WTC11 (cell line): ENCODE data around the gene GGCT. TPM values are rescaled to one million over a fixed set of nuclear protein-coding genes. Genes with fewer than 3 reads are reported as not detected.

Experiments used
- ATAC-seq: fragments of 200-7000 bp; cut with Tn5 transposase; 2 replicates; pipeline ENCODE4 v1.10.0; 2021; ENCODE audit warnings: mild to moderate bottlenecking, moderate library complexity
- CTCF ChIA-PET: fragments of 300-600 bp; sonication (Branson Sonifier 250); formaldehyde crosslinking; loops from one replicate; lab custom pipeline; 2021; ENCODE audit warnings: antibody characterized with exemption; lab: Charles Lee
- POLR2A ChIA-PET: fragments of 350-600 bp; sonication (Branson Sonifier 250); formaldehyde crosslinking; loops from one replicate; lab custom pipeline; 2021; ENCODE audit warnings: antibody characterized with exemption; lab: Charles Lee
- DNase-seq: peaks from one replicate; pipeline ENCODE4 v3.0.0; 2021; ENCODE audit warnings: low spot score
- H3K27ac Mint-ChIP-seq: 2 replicates; pipeline ENCODE4 v1.8.0; 2021; ENCODE audit warnings: mixed read lengths
- H3K27me3 Mint-ChIP-seq: 2 replicates; pipeline ENCODE4 v1.8.0; 2021; ENCODE audit warnings: low read depth, mild to moderate bottlenecking, moderate library complexity, mixed read lengths
- H3K36me3 Mint-ChIP-seq: 2 replicates; pipeline ENCODE4 v1.8.0; 2021; ENCODE audit warnings: mixed read lengths
- H3K4me1 Mint-ChIP-seq: 2 replicates; pipeline ENCODE4 v1.8.0; 2022; ENCODE audit warnings: mixed read lengths
- H3K4me3 Mint-ChIP-seq: 2 replicates; pipeline ENCODE4 v1.8.0; 2021; ENCODE audit warnings: mild to moderate bottlenecking, moderate library complexity, mixed read lengths
- H3K9me3 Mint-ChIP-seq: 2 replicates; pipeline ENCODE4 v1.8.0; 2021; ENCODE audit warnings: mixed read lengths
- CBFB ChIP-seq: sonication (generic); formaldehyde crosslinking; IDR thresholded peaks from 2 replicates; pipeline ENCODE4 v1.8.1; 2022; ENCODE audit warnings: mild to moderate bottlenecking, low read depth, missing genetic modification reagents
- GRHL2 ChIP-seq: fragments of 250-450 bp; sonication (Bioruptor Pico); IDR thresholded peaks from 2 replicates; pipeline ENCODE4 v1.8.0; 2022; ENCODE audit warnings: mild to moderate bottlenecking, moderate library complexity; ENCODE audit not compliant: insufficient replicate concordance, severe bottlenecking
- GTF2I ChIP-seq: fragments of 250-450 bp; sonication (Bioruptor Pico); conservative IDR thresholded peaks from 2 replicates; pipeline ENCODE4 v1.4.0; 2021; ENCODE audit warnings: mild to moderate bottlenecking
- MXD4 ChIP-seq: fragments of 250-450 bp; sonication (Bioruptor Pico); IDR thresholded peaks from 2 replicates; pipeline ENCODE4 v1.8.0; 2021; ENCODE audit warnings: mild to moderate bottlenecking, moderate library complexity, borderline replicate concordance
- RELA ChIP-seq: sonication (generic); formaldehyde crosslinking; IDR thresholded peaks from 2 replicates; pipeline ENCODE4 v1.8.1; 2022; ENCODE audit warnings: missing genetic modification reagents, mild to moderate bottlenecking, borderline replicate concordance
- SOX15 ChIP-seq: fragments of 250-450 bp; sonication (Bioruptor Pico); IDR thresholded peaks from 2 replicates; pipeline ENCODE4 v1.9.0; 2021; ENCODE audit warnings: mild to moderate bottlenecking
- TCF7 ChIP-seq: sonication (generic); formaldehyde crosslinking; IDR thresholded peaks from 2 replicates; pipeline ENCODE4 v1.8.0; 2022; ENCODE audit warnings: mild to moderate bottlenecking, low read depth, missing genetic modification reagents, moderate library complexity
- TEAD1 ChIP-seq: sonication (generic); formaldehyde crosslinking; IDR thresholded peaks from 2 replicates; pipeline ENCODE4 v1.8.0; 2022; ENCODE audit warnings: mild to moderate bottlenecking, missing genetic modification reagents
- ZNF121 ChIP-seq: sonication (generic); formaldehyde crosslinking; IDR thresholded peaks from 2 replicates; pipeline ENCODE4 v1.8.0; 2023; ENCODE audit warnings: missing genetic modification reagents
- total RNA-seq: library from RNA; stranded (reverse); gene quantifications from 3 replicates; pipeline ENCODE4 v1.2.3, GENCODE V29; 2021
- TF ChIP-seq, protein P1 (sequence below): sonication (generic); formaldehyde crosslinking; IDR thresholded peaks from 2 replicates; pipeline ENCODE4 v1.8.1; 2023; ENCODE audit warnings: mild to moderate bottlenecking, missing genetic modification reagents, moderate library complexity
- TF ChIP-seq, protein P2 (sequence below): sonication (generic); formaldehyde crosslinking; IDR thresholded peaks from 2 replicates; pipeline ENCODE4 v1.8.0; 2022; ENCODE audit warnings: mild to moderate bottlenecking, missing genetic modification reagents
- TF ChIP-seq, protein P3 (sequence below): sonication (generic); formaldehyde crosslinking; IDR thresholded peaks from 2 replicates; pipeline ENCODE4 v1.8.0; 2023; ENCODE audit warnings: missing genetic modification reagents, mild to moderate bottlenecking, borderline replicate concordance
- TF ChIP-seq, protein P4 (sequence below): fragments of 250-450 bp; sonication (Bioruptor Pico); conservative IDR thresholded peaks from 2 replicates; pipeline ENCODE4 v1.9.0; 2021; ENCODE audit warnings: mild to moderate bottlenecking
- TF ChIP-seq, protein P5 (sequence below): sonication (generic); formaldehyde crosslinking; IDR thresholded peaks from 2 replicates; pipeline ENCODE4 v1.8.1; 2022; ENCODE audit warnings: missing genetic modification reagents, borderline replicate concordance
- TF ChIP-seq, protein P6 (sequence below): sonication (generic); formaldehyde crosslinking; IDR thresholded peaks from 2 replicates; pipeline ENCODE4 v1.8.1; 2022; ENCODE audit warnings: mild to moderate bottlenecking, missing genetic modification reagents, moderate library complexity, borderline replicate concordance

Gene GGCT
- total RNA-seq, 1 experiment from 2014 or later, result 95.4 TPM

DNA sequence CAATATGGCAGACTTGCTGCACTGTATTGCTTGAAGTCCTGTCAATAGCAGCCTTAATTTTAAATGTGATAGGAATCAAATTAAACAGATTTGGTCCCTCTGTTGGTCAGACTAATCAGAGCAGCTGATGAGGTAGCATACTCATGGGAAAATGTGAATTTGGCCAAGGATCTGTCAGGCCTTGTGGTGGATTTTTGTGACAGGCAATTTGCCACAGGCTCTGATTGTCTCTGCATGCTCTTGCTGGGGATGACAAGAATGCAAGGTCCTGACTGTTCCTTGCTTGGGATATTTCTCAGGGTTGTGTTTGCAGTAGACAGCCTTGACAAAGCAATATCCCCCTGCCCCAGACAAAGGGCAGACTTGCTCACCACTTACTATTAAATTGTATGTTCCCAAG, 48.5 kb upstream of the GGCT start:
- no peaks in the 10 kb centered on the region; the same call in 1 of the 2 replicates for H3K27me3 Mint-ChIP-seq
- no peak for DNase-seq
- H3K36me3 Mint-ChIP-seq, result no peaks in the 10 kb centered on the region
- ChIA-PET POLR2A (no interaction called here), CTCF (no interaction called here)
- peaks cover 7% of the 10 kb centered on the region for H3K9me3 Mint-ChIP-seq
- no peak for TF ChIP-seq SOX15
- TF ChIP-seq, all 79 proteins: peak for 0
- Mint-ChIP-seq H3K27ac (no peak overlapping the region), H3K4me1 (peaks cover 17% of the 10 kb centered on the region), H3K4me3 (no peak overlapping the region)
- no peak for ATAC-seq

DNA sequence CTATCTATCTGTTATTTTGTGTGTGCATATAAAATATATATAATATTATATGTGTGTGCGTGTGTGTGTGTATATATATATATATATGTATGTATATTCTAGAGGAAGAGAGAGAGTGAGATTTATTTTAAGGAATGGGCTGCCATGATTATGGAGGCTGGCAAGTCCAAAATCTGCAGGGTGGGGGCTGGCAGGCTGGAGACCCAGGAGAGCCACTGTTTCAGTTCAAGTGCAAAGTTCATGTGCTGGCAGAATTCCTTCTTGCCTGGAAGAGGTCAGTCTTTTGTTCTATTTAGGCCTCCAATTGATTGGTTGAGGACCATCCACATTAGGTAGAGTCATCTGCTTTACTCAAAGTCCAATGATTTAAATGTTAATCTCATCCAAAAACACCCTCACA, 47.7 kb upstream of the GGCT start:
- H3K4me3 Mint-ChIP-seq, result no peak overlapping the region

More for the DNA sequence above, 47.7 kb upstream of the GGCT start:
- peaks cover 7% of the 10 kb centered on the region for H3K9me3 Mint-ChIP-seq
- H3K27ac Mint-ChIP-seq, result no peak overlapping the region
- no peaks in the 10 kb centered on the region for H3K36me3 Mint-ChIP-seq
- CTCF ChIA-PET, result interaction anchor here (2.2 kb wide), 1 partner anchor 12 kb away, joined by 13 read pairs; no protein-coding TSS in a partner anchor
- POLR2A ChIA-PET, result no interaction called here
- peaks cover 17% of the 10 kb centered on the region for H3K4me1 Mint-ChIP-seq
- ATAC-seq (no peak), DNase-seq (no peak)
- H3K27me3 Mint-ChIP-seq, result no peaks in the 10 kb centered on the region; the same call in 1 of the 2 replicates
- TF ChIP-seq GTF2I (CRISPR knock-in tag) (no peak), CBFB (CRISPR knock-in tag) (no peak), ZNF121 (CRISPR knock-in tag) (no peak), GRHL2 (no peak), TEAD1 (CRISPR knock-in tag) (no peak), MXD4 (CRISPR knock-in tag) (no peak), RELA (CRISPR knock-in tag) (no peak), TCF7 (no peak)
- TF ChIP-seq, protein P1, sequence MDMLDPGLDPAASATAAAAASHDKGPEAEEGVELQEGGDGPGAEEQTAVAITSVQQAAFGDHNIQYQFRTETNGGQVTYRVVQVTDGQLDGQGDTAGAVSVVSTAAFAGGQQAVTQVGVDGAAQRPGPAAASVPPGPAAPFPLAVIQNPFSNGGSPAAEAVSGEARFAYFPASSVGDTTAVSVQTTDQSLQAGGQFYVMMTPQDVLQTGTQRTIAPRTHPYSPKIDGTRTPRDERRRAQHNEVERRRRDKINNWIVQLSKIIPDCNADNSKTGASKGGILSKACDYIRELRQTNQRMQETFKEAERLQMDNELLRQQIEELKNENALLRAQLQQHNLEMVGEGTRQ (CRISPR knock-in tag), result no peak
- TF ChIP-seq, protein P2, sequence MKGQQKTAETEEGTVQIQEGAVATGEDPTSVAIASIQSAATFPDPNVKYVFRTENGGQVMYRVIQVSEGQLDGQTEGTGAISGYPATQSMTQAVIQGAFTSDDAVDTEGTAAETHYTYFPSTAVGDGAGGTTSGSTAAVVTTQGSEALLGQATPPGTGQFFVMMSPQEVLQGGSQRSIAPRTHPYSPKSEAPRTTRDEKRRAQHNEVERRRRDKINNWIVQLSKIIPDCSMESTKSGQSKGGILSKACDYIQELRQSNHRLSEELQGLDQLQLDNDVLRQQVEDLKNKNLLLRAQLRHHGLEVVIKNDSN (CRISPR knock-in tag), result no peak
- TF ChIP-seq, protein P3, sequence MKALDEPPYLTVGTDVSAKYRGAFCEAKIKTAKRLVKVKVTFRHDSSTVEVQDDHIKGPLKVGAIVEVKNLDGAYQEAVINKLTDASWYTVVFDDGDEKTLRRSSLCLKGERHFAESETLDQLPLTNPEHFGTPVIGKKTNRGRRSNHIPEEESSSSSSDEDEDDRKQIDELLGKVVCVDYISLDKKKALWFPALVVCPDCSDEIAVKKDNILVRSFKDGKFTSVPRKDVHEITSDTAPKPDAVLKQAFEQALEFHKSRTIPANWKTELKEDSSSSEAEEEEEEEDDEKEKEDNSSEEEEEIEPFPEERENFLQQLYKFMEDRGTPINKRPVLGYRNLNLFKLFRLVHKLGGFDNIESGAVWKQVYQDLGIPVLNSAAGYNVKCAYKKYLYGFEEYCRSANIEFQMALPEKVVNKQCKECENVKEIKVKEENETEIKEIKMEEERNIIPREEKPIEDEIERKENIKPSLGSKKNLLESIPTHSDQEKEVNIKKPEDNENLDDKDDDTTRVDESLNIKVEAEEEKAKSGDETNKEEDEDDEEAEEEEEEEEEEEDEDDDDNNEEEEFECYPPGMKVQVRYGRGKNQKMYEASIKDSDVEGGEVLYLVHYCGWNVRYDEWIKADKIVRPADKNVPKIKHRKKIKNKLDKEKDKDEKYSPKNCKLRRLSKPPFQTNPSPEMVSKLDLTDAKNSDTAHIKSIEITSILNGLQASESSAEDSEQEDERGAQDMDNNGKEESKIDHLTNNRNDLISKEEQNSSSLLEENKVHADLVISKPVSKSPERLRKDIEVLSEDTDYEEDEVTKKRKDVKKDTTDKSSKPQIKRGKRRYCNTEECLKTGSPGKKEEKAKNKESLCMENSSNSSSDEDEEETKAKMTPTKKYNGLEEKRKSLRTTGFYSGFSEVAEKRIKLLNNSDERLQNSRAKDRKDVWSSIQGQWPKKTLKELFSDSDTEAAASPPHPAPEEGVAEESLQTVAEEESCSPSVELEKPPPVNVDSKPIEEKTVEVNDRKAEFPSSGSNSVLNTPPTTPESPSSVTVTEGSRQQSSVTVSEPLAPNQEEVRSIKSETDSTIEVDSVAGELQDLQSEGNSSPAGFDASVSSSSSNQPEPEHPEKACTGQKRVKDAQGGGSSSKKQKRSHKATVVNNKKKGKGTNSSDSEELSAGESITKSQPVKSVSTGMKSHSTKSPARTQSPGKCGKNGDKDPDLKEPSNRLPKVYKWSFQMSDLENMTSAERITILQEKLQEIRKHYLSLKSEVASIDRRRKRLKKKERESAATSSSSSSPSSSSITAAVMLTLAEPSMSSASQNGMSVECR (CRISPR knock-in tag), result no peak
- TF ChIP-seq, protein P4, sequence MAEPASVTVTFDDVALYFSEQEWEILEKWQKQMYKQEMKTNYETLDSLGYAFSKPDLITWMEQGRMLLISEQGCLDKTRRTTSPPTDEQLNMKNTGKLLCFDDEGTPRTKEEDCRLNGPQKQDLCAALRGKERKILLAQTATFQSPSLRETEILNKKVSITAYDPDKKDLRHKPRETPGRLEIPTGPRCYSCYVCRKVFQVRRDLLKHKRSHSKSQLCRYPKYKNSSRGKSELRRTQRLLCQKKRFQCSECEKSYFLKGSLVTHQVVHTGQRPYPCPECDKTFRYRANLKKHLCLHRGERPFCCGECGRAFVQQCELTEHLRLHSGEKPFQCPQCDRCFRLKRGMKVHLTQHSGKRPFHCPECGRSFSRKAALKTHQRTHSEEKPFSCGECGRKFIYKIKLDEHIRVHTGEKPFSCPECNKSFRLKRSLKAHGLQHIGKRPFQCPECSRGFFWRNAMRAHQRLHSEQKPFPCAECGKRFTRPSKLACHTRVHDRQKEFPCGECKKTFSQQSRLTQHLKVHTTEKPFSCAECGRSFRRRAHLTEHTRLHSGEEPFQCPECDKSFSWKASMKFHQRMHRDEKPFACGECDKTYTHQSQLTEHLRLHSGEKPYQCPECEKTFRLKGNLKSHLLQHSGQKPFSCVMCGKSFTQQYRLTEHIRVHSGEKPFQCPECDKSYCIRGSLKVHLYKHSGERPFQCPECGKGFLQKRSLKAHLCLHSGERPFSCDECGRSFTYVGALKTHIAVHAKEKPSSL (CRISPR knock-in tag), result no peak
- TF ChIP-seq, protein P5, sequence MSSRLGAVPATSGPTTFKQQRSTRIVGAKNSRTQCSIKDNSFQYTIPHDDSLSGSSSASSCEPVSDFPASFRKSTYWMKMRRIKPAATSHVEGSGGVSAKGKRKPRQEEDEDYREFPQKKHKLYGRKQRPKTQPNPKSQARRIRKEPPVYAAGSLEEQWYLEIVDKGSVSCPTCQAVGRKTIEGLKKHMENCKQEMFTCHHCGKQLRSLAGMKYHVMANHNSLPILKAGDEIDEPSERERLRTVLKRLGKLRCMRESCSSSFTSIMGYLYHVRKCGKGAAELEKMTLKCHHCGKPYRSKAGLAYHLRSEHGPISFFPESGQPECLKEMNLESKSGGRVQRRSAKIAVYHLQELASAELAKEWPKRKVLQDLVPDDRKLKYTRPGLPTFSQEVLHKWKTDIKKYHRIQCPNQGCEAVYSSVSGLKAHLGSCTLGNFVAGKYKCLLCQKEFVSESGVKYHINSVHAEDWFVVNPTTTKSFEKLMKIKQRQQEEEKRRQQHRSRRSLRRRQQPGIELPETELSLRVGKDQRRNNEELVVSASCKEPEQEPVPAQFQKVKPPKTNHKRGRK, result no peak
- TF ChIP-seq, protein P6, sequence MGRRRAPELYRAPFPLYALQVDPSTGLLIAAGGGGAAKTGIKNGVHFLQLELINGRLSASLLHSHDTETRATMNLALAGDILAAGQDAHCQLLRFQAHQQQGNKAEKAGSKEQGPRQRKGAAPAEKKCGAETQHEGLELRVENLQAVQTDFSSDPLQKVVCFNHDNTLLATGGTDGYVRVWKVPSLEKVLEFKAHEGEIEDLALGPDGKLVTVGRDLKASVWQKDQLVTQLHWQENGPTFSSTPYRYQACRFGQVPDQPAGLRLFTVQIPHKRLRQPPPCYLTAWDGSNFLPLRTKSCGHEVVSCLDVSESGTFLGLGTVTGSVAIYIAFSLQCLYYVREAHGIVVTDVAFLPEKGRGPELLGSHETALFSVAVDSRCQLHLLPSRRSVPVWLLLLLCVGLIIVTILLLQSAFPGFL (CRISPR knock-in tag), result no peak
